Non-pigmented ciliary epithelial cell (primary cell): ENCODE results near the gene NPRL2.

Experiments
- DNase-seq: peaks from one replicate; pipeline ENCODE4 v3.0.0-alpha.2; 2010; ENCODE audit warnings: low read depth

NPRL2 gene

DNA sequence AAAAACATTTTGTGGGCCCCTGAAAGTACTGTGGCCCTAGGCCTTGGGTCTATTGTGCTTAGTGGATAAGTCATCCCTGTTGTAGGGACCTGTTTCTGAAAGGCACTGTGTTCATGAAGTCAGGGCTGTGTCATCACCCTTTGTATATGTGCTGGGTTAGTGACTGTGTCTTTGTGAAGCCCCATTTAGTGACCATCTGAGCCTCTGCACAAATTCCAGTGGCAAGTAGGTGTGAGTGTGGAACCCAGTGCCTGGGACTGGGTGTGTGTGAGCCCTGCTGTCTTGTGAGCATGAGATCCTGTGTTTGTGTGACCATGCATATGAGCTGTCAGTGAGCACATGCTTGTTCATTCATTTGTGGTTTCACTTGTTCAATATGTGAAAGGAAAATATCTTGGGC, 46.0 kb downstream of the NPRL2 start:
- DNase-seq: no peak

DNA sequence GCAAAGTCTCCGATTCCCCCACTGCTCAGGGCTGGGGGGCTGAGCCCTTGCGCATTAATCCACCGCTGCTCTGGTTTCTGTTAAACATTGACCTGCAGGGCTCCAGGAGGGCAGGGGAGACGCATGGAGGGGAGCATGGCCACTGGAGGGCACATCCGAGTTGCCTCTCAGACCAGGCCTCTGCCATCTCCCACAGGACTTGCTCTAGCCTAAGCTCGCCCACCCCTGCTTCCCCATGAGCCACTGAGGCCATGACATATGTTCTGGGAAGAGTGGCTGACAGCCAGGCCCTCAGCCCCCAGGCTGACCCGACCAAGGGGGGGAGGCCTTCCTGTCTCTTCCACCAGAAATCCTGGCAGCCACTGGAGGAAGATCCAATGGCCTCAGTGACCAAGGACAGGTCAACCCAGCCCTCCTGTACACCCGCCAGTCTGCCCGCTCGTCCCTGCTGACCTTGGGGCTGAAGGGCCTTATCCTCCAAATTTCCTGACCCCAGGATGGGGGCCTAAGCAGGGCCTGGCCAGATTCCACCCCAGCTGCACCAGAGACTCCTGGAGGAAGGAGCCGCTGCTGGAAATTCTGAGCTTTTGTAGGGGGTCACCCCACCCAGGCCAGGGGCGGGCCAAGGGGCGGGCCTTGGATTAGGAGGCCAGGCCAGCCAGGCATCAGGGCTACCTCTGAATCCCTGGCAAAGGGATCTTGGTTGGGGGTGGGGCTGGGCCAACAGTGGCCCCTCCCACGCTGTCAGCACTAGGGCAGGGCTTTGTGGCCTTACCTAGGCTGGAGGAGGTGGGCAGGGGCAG, 47.4 kb downstream of the NPRL2 start, which contains the start of gene HYAL1:
HYAL1 (minus strand) TSS at position 562 of the 803 bp plus-strand sequence. CDS start 618 bp downstream, outside the sequence.
- no peak for DNase-seq

DNA sequence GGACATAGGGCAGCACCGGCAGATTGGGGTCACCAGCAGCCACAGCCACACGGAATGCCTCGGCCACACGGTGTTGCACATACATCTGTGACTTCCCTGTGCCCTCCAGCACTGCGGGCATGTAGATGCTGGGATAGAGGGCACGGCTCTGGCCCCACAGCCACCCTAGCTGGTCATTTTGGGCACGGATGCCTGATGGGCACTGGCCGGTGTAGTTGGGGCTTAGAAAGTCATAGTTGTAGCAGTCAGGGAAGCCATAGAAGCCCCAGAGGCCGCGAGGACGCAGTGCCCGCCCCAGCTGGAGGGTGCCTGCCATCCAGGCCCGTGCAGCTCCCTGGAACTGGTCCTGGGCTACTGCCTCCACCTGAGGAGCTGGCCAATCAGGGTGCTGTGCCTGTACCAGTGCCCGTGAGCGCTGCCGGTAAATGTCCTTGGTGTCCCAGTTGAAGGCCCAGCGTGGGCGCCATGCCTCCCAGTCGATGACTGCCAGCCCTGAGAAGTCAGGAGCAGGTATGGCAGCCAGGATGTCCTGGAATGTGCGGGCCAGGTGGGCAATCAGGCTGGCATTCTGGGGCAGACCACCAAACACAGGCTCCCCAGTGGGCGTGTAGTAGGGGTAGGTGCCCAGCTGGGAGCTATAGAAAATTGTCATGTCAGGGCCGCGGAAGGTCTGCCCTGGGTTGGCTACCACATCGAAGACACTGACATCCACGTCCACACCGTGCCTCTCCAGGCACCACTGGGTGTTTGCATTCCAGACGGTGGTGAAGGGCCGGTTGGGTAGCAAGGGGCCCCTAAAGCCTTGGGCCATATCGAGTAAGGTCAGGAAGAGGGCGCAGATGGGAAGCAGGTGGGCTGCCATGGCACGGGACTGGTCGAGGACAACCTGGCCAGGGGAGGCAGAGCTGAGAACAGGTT, 48.2 kb downstream of the NPRL2 start:
- DNase-seq: no peak

DNA sequence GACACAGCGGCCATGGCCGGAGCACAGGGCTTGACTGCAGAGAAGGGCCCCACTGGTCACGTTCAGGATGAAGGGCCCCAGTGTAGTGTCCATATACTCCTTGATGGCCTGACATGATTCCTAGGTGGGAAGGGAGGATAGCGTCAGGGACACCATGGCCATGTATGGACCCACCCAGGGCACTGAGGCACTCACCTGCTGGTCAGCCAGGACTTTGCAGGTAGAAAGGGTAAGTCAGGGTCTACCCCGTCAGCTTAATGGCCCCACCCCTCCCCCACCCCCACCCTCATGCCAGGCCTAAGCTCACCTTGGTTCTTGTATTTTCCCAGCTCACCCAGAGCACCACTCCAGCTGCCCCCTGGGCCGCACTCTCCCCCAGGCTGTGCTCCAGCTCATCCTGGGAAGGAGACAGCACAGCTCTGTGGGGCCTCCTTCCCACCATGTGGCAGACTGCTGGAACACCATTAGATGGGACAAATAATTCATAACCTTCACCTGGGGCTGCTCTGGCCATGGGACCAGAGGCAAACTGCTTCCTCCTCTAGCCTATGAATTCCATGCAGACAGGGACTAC, 49.8 kb downstream of the NPRL2 start:
- no peak for DNase-seq

DNA sequence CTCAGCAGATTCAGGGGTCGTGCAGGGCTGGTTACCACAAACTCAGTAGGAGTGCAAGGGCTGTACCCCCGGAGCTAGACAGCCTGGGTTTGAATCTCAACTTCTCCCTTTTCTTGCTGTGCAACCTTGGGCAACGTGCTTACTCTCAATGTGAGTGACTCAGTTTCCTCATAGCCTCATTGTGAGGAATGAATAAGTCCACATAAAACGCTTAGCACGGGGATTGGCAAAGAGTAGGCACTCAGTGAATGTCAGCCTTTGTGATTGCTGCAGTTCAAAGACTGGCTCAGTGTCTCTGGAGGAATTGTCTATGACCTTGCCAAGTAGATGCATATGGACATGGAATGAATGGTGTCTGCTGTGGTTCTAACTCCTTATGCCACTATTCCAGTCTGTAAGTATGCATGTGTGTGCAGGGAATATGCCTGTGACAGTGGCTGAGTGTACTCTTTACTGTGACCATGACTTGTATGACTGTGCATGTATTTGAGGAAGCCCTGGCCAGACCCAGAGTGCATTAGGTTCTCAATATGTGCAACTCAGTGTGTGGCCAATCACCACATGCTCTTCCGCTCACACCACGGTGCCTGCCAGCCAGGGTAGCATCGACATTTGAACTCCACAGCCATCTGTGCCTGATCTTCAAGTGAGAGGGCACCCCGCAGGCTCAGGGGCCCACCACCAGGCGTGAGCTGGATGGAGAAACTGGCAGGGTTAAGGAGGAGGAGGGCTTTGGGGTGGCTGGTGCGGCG, 50.5 kb downstream of the NPRL2 start:
- DNase-seq: no peak

DNA sequence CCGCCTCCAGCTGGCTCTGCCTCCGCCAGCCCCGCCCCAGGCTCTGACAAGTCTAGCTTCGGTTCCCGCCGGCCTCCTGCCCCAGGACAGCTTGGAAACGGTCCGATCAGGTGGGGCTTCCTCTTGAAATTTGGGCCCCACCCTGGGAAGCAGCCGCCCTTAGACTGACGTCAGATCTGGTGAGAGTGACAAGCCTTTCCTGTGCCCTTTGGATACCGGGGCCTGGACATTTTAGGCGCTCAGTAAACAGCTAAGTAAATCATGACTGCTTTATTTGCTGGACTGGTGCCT, 51.0 kb downstream of the NPRL2 start:
- DNase-seq: no peak

DNA sequence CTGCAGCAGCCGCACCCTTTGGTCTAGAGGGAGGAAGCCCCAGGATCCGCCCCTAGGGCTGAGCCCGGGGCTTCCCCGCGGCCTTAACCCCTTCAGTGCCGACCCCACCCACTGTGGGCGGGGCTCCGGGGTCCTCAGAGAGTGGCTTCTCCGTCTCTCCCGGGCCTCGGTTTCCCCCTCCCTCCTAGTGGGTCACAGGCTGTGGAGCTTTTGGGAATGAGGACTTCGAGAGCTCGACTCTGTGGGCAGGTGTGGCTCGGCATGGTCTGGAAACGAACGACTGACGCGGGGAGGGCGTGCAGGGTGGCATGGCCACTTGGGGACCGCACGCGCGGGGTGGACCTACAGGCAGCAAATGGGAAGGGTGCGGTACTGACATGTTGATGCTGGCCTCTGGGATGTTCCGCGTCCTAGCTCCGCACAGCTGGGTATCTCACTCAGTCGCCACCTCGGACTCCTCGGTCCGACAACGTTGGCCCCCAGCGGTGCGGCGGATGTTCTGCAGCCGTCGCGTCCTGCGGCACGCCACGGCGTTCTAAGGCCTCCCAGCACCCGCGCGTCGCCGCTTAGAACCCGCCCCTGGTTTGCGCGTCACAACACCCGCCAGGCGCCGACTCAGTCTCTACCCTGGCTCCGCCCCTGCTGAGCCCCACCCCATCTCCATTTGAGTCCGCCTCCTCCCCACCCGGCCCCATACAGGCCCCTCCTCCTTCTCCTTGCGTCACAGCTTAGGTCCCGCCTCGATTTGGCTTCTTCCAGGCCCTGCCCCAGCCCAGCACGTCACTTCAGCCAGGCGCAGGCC, 51.5 kb downstream of the NPRL2 start, which contains the start of the genes HYAL3 and NAA80:
HYAL3 (minus strand) TSS at position 570 of the 802 bp plus-strand sequence. CDS start 3,803 bp downstream, outside the sequence.
NAA80 (minus strand) TSS at position 570 of the 802 bp plus-strand sequence. CDS start 1,942 bp downstream, outside the sequence.
- DNase-seq: peak; percentile 98

DNA sequence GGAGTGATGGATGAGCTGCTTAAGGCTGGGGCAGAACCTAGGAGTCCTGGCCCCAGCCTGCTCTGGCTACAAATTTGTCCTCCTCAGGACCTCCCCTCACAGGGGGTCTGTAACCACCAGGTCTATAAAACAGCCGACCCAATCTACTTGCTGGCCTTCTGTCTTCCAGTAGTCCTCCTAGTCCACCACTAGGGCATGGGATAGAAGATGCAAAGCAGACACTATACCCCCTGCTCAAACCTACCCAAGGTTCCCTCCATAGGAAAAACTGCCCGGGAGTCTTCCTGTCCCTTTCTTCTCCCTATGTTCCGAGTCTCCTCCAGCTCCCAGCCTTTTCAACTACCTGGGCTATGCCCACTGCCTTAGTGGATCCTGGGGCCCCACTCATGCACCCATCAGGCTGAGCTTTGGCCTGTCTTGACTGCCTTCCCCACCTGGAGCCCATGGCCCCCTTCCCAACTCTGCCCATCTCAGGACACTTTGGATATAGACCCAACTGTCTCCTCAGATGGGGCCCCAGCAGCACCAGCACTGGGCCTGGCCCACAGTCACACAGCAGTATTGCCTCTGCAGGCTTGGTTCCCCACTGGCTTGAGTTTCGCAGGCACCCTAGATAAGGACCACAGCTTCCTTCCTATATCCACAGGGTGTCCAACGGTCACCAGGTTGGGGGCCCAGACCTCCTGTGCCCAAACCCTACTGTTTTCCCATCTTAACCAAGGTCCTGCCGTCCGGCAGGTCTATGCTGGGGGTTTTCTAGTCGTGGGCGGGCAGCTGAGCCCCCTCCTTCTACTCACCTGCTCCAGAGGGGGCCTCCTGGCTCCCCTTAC, 52.5 kb downstream of the NPRL2 start:
- DNase-seq: no peak

DNA sequence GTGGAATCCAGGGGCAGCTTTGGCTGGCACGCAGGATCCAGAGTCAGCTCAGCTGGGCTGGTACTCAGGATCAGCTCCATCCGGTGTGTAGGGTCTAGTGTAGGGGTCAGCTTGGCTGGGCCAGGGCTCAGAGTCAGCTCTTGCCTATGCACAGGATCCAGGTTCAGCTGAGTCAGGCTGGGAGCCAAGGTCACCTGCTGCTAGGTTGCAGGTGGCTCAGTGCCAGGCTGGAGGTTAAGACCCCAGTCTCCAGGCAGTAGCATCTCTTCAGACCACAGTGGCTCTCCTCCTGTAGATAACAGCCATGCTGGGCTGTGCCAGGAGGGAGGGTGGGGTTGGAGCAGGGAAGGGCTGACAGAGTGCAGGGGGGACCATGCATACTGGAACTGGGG, 53.2 kb downstream of the NPRL2 start:
- DNase-seq: no peak
